Stimulated activated effector memory CD8-positive, alpha-beta T cell treated with anti-CD3 and anti-CD28 coated beads, Interleukin-12 subunit alpha, Interleukin-12 subunit beta, amount 100 ng/mL, for 72 hours (primary cell): ENCODE data around the gene E2F1.

Experiments
- ATAC-seq: fragments of 150-1000 bp; cut with Tn5 transposase; 2 replicates; pipeline ENCODE4 v1.10.0; 2021
- DNase-seq, 2 donors: peaks; one replicate each; pipeline ENCODE4 v3.0.0; 2021 to 2022; ENCODE audit warnings: low spot score in 2 of 2
- H3K27ac Mint-ChIP-seq: one replicate; pipeline ENCODE4 v1.8.0; 2022; ENCODE audit warnings: mild to moderate bottlenecking, mixed read lengths
- H3K36me3 Mint-ChIP-seq: one replicate; pipeline ENCODE4 v1.8.0; 2022; ENCODE audit warnings: mild to moderate bottlenecking, mixed read lengths
- H3K4me1 Mint-ChIP-seq: one replicate; pipeline ENCODE4 v1.8.0; 2022; ENCODE audit warnings: mixed read lengths
- H3K4me3 Mint-ChIP-seq: one replicate; pipeline ENCODE4 v1.8.0; 2022; ENCODE audit warnings: mild to moderate bottlenecking, mixed read lengths
- H3K9me3 Mint-ChIP-seq: one replicate; pipeline ENCODE4 v1.8.0; 2022; ENCODE audit warnings: mixed read lengths

The E2F1 gene

DNA sequence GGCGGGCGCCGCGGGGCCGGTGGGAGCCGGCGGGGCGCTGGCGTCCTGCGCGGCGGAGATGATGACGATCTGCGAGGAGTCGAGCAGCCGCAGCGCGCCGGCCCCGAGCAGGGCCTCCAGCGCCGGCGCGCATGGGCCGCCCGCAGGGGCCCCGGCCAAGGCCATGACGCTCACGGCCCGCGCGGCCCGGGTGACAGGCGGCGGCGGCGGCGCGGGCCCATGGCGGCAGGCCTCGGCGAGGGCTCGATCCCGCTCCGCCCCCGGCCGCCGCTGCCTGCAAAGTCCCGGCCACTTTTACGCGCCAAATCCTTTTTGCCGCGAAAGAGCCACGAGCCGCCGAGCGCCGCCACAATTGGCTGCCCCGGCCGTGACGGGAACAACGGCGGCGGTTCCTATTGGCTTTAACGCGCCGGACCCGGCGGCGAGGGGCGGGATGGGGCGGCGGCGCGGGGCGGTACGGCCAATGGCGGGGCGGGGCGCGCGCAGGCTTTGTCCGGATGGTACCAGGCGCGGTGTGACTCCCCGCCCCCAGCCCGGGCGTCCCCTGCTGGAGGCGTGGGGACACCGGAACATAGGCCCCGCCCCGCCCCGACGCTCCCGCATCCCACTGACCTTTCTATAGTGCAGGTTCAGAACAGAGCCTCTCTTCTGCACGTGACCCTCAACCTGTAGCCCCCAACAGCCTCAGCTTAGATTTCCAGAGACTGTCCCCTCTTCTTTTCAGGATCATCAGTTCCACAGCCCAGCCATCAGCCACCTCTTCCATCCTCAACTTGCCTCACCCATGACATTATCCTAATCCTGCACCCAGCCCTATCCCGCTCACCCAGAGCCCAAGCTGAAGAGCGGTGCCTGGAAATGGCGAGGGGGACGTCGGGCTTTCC lies at the start of gene E2F1:
TSS of gene E2F1 (minus strand) at position 286 of the 884 bp plus-strand sequence. CDS start at position 165, 121 bp downstream.
- peak within 1 kb of the TSS; percentile 89 for H3K27ac Mint-ChIP-seq
- H3K4me3 Mint-ChIP-seq = peak within 1 kb of the TSS; percentile 84
- peak; percentile 92 for ATAC-seq
- H3K4me1 Mint-ChIP-seq = peaks cover 65% of the 10 kb centered on the region
- peaks cover 43% of the 10 kb centered on the region for H3K36me3 Mint-ChIP-seq
- peak; percentile 95 to 96 for DNase-seq
- no peaks in the 10 kb centered on the region for H3K9me3 Mint-ChIP-seq

DNA sequence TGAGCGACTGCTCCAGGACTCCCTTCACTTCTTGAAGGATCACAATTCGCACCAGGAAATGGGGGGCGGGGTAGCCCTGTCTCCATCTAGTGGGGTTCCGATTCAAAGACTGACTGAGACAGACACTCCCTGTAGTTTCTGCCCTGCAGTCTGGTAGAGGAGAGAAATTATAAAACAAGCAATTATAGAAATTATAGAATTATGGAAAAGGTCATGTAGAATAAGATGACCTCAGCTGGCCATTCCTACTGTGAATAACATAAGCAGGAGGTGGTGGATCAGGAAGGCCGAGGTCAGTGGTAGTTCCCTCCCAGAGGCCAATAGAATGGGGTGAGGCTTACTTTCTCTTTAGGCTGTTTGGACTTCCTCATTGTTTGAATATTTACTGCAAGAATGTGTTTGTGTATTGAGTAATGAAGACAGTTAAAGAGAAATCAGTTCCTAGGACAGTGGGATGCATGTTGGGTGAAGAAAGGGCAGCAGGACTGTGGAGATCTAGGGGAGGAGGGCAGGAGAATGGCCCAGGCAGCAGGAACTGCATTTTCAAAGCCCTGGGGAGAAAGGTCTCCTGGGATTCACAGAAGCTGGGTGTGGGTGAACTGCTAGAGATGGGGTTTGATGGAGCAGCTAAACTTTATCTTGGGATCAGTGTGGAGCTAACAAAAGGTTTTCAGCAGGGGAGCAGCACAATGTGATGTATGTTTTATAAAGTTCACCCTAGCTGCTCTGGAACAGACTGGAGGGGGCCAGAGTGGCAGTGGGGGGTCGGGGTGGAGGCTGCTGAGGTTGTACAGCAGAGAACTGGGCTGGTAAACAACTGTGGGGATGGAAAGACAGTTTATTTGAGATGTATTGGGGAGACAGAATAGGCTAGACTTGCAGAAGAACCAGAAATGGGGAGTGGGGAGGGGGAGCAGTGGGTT lies 47.7 kb upstream of the E2F1 start:
- Mint-ChIP-seq H3K27ac (peak overlapping the region; percentile 53), H3K36me3 (peaks cover 11% of the 10 kb centered on the region), H3K4me3 (peak overlapping the region; percentile 82), H3K4me1 (peaks cover 34% of the 10 kb centered on the region), H3K9me3 (peaks cover 4% of the 10 kb centered on the region)
- ATAC-seq = no peak
- no peak for DNase-seq

DNA sequence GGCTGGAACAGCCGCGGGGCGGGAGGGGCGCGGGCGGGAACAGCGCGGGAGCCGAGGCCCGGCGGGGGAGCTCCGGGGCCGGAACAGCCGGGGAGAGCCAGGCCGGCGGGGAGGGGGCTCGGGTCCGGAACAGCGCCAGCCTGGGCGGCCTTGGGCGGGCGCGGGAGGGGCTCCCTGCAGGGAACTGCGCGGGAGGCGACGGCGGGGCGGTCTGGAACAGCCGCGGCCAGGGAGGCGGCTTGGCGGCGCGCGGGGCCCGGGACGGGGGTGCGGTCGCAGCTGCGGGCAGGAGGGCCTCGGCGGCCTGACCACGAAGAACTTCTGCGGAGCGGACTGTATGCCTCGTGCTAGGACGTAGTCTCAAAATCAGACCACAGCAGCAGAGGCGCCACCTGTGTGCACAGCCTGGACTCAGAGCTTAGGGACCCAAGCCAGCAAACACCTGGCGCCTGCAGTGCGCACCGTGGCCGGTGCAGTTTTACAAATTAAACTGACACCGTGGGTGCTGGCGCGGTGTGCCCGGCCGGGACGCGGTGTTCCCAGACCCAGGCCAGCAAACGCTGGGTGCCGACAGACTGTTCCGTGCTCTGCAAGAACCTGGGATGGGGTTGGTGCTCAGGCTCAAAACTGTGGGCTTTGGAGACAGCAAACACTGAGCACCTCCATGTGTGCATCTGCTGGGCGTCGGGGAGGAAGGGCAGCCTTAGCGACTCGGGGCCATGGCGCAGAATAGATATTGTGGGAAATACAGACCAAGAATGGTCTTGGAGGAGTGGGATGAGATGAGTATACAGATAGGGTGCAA lies 46.2 kb upstream of the E2F1 start:
- DNase-seq = peak; percentile 73 to 94
- Mint-ChIP-seq H3K9me3 (peaks cover 4% of the 10 kb centered on the region), H3K4me3 (peak overlapping the region; percentile 82), H3K27ac (peak overlapping the region; percentile 95), H3K4me1 (peaks cover 29% of the 10 kb centered on the region), H3K36me3 (peaks cover 11% of the 10 kb centered on the region)
- ATAC-seq = peak; percentile 76

- H3K27ac Mint-ChIP-seq = peak within 1 kb of the TSS; percentile 95
- peaks cover 11% of the 10 kb centered on the region for H3K36me3 Mint-ChIP-seq
- peak; percentile 87 for ATAC-seq
- H3K4me3 Mint-ChIP-seq = peak within 1 kb of the TSS; percentile 82
- DNase-seq = peak; percentile 88 to 92
- H3K9me3 Mint-ChIP-seq = peaks cover 2% of the 10 kb centered on the region
- H3K4me1 Mint-ChIP-seq = peaks cover 29% of the 10 kb centered on the region
Measured at GRCh38 chr20:33731693-33732165, 45.5 kb upstream of the E2F1 start, which contains the start of gene ZNF341. ZNF341 (plus strand) TSS chr20:33731996; CDS start chr20:33732022, 26 bp downstream.

GRCh38 chr20:33730946-33731692 lies 44.9 kb upstream of the E2F1 start:
- Mint-ChIP-seq H3K36me3 (peaks cover 11% of the 10 kb centered on the region), H3K4me3 (peak overlapping the region; percentile 82), H3K9me3 (no peaks in the 10 kb centered on the region), H3K27ac (peak overlapping the region; percentile 95), H3K4me1 (peaks cover 29% of the 10 kb centered on the region)
- DNase-seq = no peak
- ATAC-seq = no peak

- H3K9me3 Mint-ChIP-seq = no peaks in the 10 kb centered on the region
- no peak overlapping the region for H3K27ac Mint-ChIP-seq
- H3K4me1 Mint-ChIP-seq = peaks cover 24% of the 10 kb centered on the region
- no peak overlapping the region for H3K4me3 Mint-ChIP-seq
- ATAC-seq (no peak), DNase-seq (no peak)
- H3K36me3 Mint-ChIP-seq = peaks cover 11% of the 10 kb centered on the region
Measured at GRCh38 chr20:33729101-33729500, 42.9 kb upstream of the E2F1 start.

DNA sequence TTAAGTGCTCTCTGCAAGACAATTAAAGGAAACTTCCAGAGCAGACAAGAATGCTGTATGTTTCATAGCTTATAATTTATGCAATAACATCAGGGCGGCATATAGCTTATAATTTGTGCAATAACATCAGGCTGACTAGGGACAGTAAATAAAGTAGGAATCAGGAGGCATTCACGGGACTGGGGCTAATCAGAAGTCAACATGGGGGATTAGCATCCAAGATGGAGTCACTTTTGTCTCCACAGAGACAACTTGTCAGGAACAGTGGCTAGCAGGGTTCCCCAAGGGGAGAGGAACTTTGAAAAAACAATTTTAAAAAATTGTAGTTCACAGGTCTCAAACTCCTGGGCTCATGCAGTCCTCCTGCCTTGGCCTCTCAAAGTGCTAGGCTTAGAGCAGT lies 42.3 kb upstream of the E2F1 start:
- Mint-ChIP-seq H3K36me3 (peaks cover 11% of the 10 kb centered on the region), H3K27ac (no peak overlapping the region), H3K4me3 (no peak overlapping the region), H3K9me3 (no peaks in the 10 kb centered on the region), H3K4me1 (peaks cover 18% of the 10 kb centered on the region)
- DNase-seq (no peak), ATAC-seq (no peak)

DNA sequence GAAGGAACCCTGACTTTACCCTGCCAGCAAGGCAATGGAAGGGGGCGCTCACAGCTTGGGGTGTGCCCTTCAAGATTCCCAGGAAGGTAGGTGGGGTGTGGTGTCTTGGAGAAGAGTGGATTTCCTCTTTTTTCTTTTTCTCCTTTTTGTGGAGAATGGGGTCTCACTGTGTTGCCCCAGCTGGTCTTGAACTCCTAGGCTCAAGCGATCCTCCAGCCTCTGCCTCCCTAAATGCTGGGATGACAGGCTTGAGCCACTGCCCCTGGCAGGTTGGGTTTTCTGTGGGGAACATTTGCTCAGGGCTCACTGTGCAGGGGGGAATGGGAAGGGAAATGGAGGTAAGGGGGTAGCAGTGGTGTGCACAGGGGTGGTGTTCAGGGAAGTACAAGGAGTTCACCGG lies 41.6 kb upstream of the E2F1 start:
- Mint-ChIP-seq H3K27ac (no peak overlapping the region), H3K4me3 (no peak overlapping the region), H3K36me3 (peaks cover 11% of the 10 kb centered on the region), H3K4me1 (peaks cover 15% of the 10 kb centered on the region), H3K9me3 (no peaks in the 10 kb centered on the region)
- ATAC-seq (no peak), DNase-seq (no peak)

- Mint-ChIP-seq H3K36me3 (peaks cover 11% of the 10 kb centered on the region), H3K4me1 (peaks cover 10% of the 10 kb centered on the region), H3K27ac (no peak overlapping the region), H3K9me3 (no peaks in the 10 kb centered on the region), H3K4me3 (no peak overlapping the region)
- no peak for DNase-seq
- no peak for ATAC-seq
Measured at GRCh38 chr20:33727115-33727479, 40.9 kb upstream of the E2F1 start.

- Mint-ChIP-seq H3K4me3 (no peak overlapping the region), H3K4me1 (peaks cover 5% of the 10 kb centered on the region), H3K27ac (no peak overlapping the region), H3K9me3 (no peaks in the 10 kb centered on the region), H3K36me3 (peaks cover 1% of the 10 kb centered on the region)
- ATAC-seq (no peak), DNase-seq (no peak)
Measured at GRCh38 chr20:33725607-33726264, 39.6 kb upstream of the E2F1 start.

DNA sequence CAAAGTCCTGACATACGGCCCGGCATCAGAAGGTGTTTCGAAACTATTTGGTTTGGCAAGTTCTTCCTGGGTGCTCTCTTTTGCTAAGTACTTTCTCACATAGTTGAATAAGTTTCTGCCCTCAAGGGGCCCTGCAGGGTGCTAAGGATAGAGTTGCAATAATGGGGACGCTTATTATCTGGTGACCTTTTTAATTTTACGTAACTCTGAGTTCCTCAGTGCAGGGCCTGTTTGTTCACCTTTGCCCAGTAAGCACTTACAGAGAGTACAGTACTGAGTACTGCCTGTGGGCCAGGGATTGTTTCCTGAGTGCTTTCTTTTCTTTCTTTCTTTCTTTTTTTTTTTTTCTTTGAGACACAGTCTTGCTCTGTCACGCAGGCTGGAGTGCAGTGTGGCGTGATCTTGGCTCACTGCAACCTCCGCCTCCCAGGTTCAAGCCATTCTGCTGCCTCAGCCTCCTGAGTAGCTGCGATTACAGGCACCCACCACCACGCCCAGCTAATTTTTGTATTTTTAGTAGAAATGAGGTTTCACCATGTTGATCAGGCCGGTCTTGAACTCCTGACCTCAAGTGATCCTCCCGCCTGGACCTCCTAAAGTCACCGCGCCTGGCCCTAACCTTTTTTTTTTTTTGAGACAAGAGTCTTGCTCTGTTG lies 38.4 kb upstream of the E2F1 start:
- DNase-seq (no peak), ATAC-seq (no peak)
- no peak overlapping the region for H3K4me3 Mint-ChIP-seq
- peaks cover 2% of the 10 kb centered on the region for H3K9me3 Mint-ChIP-seq
- H3K27ac Mint-ChIP-seq = no peak overlapping the region
- H3K36me3 Mint-ChIP-seq = peaks cover 6% of the 10 kb centered on the region
- peaks cover 14% of the 10 kb centered on the region for H3K4me1 Mint-ChIP-seq

- DNase-seq = no peak
- Mint-ChIP-seq H3K9me3 (peaks cover 2% of the 10 kb centered on the region), H3K4me3 (peak overlapping the region; percentile 62), H3K36me3 (peaks cover 6% of the 10 kb centered on the region), H3K27ac (no peak overlapping the region), H3K4me1 (peaks cover 19% of the 10 kb centered on the region)
- ATAC-seq = no peak
Measured at GRCh38 chr20:33721391-33722140, 35.4 kb upstream of the E2F1 start.
